Measurements from ENCODE around the gene CHTOP. TPM values are rescaled to one million over a fixed set of nuclear protein-coding genes. Genes with fewer than 3 reads are reported as not detected.
"Not testable (repeated sequence)": the region's sequence is repeated elsewhere in the genome, so short reads cannot be mapped to it uniquely, and the experiment has no call there.

CHTOP gene
- total and polyA plus RNA-seq, 2 experiments from 2014 or later: 78.0 to 104 TPM

- Histone ChIP-seq H3K9me3 (ENCODE audit: low read depth) (no peaks in the 10 kb centered on the region), H3K4me1 (ENCODE audit: low read depth) (peaks cover 20% of the 10 kb centered on the region), H3K27ac (peak overlapping the region; percentile 44), H3K4me3 (peak overlapping the region; percentile 10), H3K36me3 (peaks cover 45% of the 10 kb centered on the region), H3K27me3 (no peaks in the 10 kb centered on the region)
- no peak for DNase-seq (ENCODE audit: low read depth in 1 of 2, low spot score in 1 of 2)
- TF ChIP-seq CTCF (IDR thresholded peaks at IDR 0.05; ENCODE audit: low read depth, low read length): no peak
These were observed 2.4 kb downstream of the CHTOP start for GRCh38 chr1:153636312-153636711.

- H3K36me3 ChIP-seq: peaks cover 64% of the 10 kb centered on the region
- TF ChIP-seq CTCF (IDR thresholded peaks at IDR 0.05; ENCODE audit: low read depth, low read length): no peak
- H3K4me1 ChIP-seq (ENCODE audit: low read depth): peaks cover 20% of the 10 kb centered on the region
- no peak overlapping the region for H3K4me3 ChIP-seq
- no peaks in the 10 kb centered on the region for H3K9me3 ChIP-seq (ENCODE audit: low read depth)
- DNase-seq (ENCODE audit: low read depth in 1 of 2, low spot score in 1 of 2): no peak
- no peak overlapping the region for H3K27ac ChIP-seq
- no peaks in the 10 kb centered on the region for H3K27me3 ChIP-seq
These were observed 4.4 kb downstream of the CHTOP start for GRCh38 chr1:153638261-153638660.

DNA sequence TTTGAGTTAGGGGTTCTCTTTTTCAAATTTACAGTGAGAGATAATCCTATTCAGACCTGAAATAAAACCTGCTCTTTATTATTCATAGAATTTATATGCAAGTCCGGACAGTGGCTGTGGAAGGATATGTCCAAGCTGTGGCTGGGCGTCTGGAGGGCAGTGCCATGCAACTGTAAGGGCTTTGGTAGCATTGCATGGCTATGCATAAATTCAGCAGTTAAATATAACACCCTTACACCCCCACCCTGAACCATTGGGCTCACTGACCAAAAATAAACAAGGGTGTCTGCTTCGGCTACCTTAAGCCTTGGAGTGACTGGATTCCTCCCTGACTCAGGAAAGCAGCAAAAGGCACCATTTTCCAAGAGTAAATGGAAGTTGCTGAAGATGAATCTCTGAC lies 5.4 kb downstream of the CHTOP start:
- no peak for TF ChIP-seq CTCF (IDR thresholded peaks at IDR 0.05; ENCODE audit: low read depth, low read length)
- H3K27ac ChIP-seq: no peak overlapping the region
- DNase-seq (ENCODE audit: low read depth in 1 of 2, low spot score in 1 of 2): no peak
- peaks cover 20% of the 10 kb centered on the region for H3K4me1 ChIP-seq (ENCODE audit: low read depth)
- H3K4me3 ChIP-seq: no peak overlapping the region
- peaks cover 74% of the 10 kb centered on the region for H3K36me3 ChIP-seq
- H3K9me3 ChIP-seq (ENCODE audit: low read depth): no peaks in the 10 kb centered on the region
- H3K27me3 ChIP-seq: no peaks in the 10 kb centered on the region

GRCh38 chr1:153640213-153640612 lies 6.3 kb downstream of the CHTOP start:
- Histone ChIP-seq H3K36me3 (peaks cover 82% of the 10 kb centered on the region), H3K4me1 (ENCODE audit: low read depth) (peaks cover 14% of the 10 kb centered on the region)
- H3K9me3 ChIP-seq (ENCODE audit: low read depth); H3K27ac ChIP-seq; H3K4me3 ChIP-seq; H3K27me3 ChIP-seq; DNase-seq (ENCODE audit: low read depth in 1 of 2, low spot score in 1 of 2): not testable (repeated sequence)

DNA sequence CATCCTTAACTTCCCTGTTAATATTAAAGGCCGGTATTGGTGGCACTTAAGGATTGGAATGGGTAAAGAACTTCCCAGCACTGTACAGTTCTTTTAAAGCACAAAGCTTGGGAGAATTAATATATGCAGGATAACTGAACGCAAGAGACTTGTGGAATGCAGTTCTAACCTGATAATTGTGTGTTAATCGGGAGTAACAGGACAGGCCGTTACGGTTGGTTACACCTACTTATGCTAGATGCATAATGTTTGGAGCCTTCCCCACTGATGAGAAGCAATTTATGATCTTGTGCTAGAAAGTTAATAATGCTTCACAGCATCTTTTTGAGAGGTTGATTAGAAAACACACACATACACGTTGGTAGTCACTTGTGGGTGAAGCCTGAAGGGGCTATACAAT lies 7.0 kb downstream of the CHTOP start:
- DNase-seq (ENCODE audit: low read depth in 1 of 2, low spot score in 1 of 2): no peak
- Histone ChIP-seq H3K27me3 (no peaks in the 10 kb centered on the region), H3K36me3 (peaks cover 89% of the 10 kb centered on the region), H3K4me3 (no peak overlapping the region), H3K9me3 (ENCODE audit: low read depth) (no peaks in the 10 kb centered on the region), H3K27ac (no peak overlapping the region), H3K4me1 (ENCODE audit: low read depth) (peaks cover 8% of the 10 kb centered on the region)
- TF ChIP-seq CTCF (IDR thresholded peaks at IDR 0.05; ENCODE audit: low read depth, low read length): no peak

DNA sequence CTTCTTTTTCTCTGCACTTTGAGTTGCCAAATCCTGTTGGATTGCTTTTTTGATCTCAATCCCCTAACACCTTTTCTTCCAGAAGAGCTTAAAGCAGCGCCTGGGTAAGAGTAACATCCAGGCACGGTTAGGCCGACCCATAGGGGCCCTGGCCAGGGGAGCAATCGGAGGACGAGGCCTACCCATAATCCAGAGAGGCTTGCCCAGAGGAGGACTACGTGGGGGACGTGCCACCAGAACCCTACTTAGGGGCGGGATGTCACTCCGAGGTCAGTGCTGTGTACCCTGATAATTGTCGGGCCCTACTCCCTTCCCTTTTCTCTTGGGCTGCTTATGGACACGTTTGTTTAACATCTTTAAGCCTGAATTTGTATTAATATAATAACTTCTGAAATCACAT lies 8.3 kb downstream of the CHTOP start:
- no peaks in the 10 kb centered on the region for H3K4me1 ChIP-seq (ENCODE audit: low read depth)
- DNase-seq (ENCODE audit: low read depth in 1 of 2, low spot score in 1 of 2): no peak
- no peaks in the 10 kb centered on the region for H3K27me3 ChIP-seq
- H3K27ac ChIP-seq: peak overlapping the region; percentile 2
- no peak for TF ChIP-seq CTCF (IDR thresholded peaks at IDR 0.05; ENCODE audit: low read depth, low read length)
- H3K36me3 ChIP-seq: peaks cover 79% of the 10 kb centered on the region
- no peak overlapping the region for H3K4me3 ChIP-seq
- H3K9me3 ChIP-seq (ENCODE audit: low read depth): no peaks in the 10 kb centered on the region

Data from cardiac muscle cell (in vitro differentiated cells and primary cell).